Hepatocyte (in vitro differentiated cells): ENCODE measurements around the gene UBQLN3. TPM values are rescaled to one million over a fixed set of nuclear protein-coding genes. Genes with fewer than 3 reads are reported as not detected.

Experiments
- DNase-seq: peaks from one replicate; pipeline ENCODE4 v3.0.0-alpha.2; 2016; ENCODE audit warnings: low spot score
- H2AFZ ChIP-seq: fragments of 200-600 bp; sonication (generic); 2 replicates; pipeline ENCODE4 v1.6.0; 2016; ENCODE audit warnings: antibody characterized with exemption, mild to moderate bottlenecking
- H3K27ac ChIP-seq: fragments of 200-600 bp; sonication (generic); 2 replicates; pipeline ENCODE4 v1.5.1; 2016; ENCODE audit warnings: mild to moderate bottlenecking
- H3K27me3 ChIP-seq: fragments of 200-600 bp; sonication (generic); 2 replicates; pipeline ENCODE4 v1.6.1; 2016
- H3K36me3 ChIP-seq: fragments of 200-600 bp; sonication (generic); replicated peaks from 2 replicates; pipeline ENCODE4 v1.5.1; 2016; ENCODE audit warnings: low read depth; ENCODE audit not compliant: insufficient read depth
- H3K4me1 ChIP-seq: fragments of 200-600 bp; sonication (generic); 2 replicates; pipeline ENCODE4 v1.5.1; 2016; ENCODE audit warnings: mild to moderate bottlenecking, moderate library complexity; ENCODE audit not compliant: insufficient read depth
- H3K4me2 ChIP-seq: fragments of 200-600 bp; sonication (generic); 2 replicates; pipeline ENCODE4 v1.6.0; 2016
- H3K4me3 ChIP-seq: fragments of 200-600 bp; sonication (generic); 2 replicates; pipeline ENCODE4 v1.5.1; 2016; ENCODE audit warnings: mild to moderate bottlenecking
- H3K79me2 ChIP-seq: fragments of 200-600 bp; sonication (generic); 2 replicates; pipeline ENCODE4 v1.6.0; 2017; ENCODE audit warnings: mild to moderate bottlenecking
- H3K9me2 ChIP-seq: fragments of 200-600 bp; sonication (generic); replicated peaks from 2 replicates; pipeline ENCODE4 v1.6.0; 2017; ENCODE audit warnings: mild to moderate bottlenecking; ENCODE audit not compliant: insufficient read depth
- H3K9me3 ChIP-seq: fragments of 200-600 bp; sonication (generic); 2 replicates; pipeline ENCODE4 v1.5.1; 2016; ENCODE audit warnings: low read depth, mild to moderate bottlenecking
- H4K20me1 ChIP-seq: fragments of 200-600 bp; sonication (generic); 2 replicates; pipeline ENCODE4 v1.6.0; 2016; ENCODE audit warnings: mild to moderate bottlenecking; ENCODE audit not compliant: insufficient read depth, poor library complexity, severe bottlenecking
- CTCF ChIP-seq: fragments of 200-600 bp; sonication (generic); IDR thresholded peaks from 2 replicates; pipeline ENCODE4 v1.5.1; 2016; ENCODE audit warnings: antibody characterized with exemption, mild to moderate bottlenecking; ENCODE audit not compliant: poor library complexity
- EZH2 ChIP-seq: fragments of 200-600 bp; sonication (generic); IDR thresholded peaks from 2 replicates; pipeline ENCODE4 v1.6.1; 2016; ENCODE audit warnings: antibody characterized with exemption, mild to moderate bottlenecking, borderline replicate concordance
- EZH2phosphoT487 ChIP-seq: fragments of 200-600 bp; sonication (generic); IDR thresholded peaks from one replicate; pipeline ENCODE4 v1.6.1; 2018; ENCODE audit warnings: antibody characterized with exemption, mild to moderate bottlenecking, low read depth, moderate library complexity; ENCODE audit not compliant: unreplicated experiment, severe bottlenecking
- WGBS: methylation state at CpG from one replicate; pipeline ENCODE4 v1.1.6; 2016; ENCODE audit warnings: low lambda C conversion rate; ENCODE audit errors: missing lambda C conversion rate; 5-methylcytosine and 5-hydroxymethylcytosine counted together
- polyA plus RNA-seq: library from polyadenylated mRNA; unstranded; fragments of >200 nt; fragmentation: Nextera tagmentation; extraction: Ambion mirVana; gene quantifications from 2 replicates; pipeline ENCODE4 v1.2.1, GENCODE V29; 2016
- total RNA-seq: library from RNA; depleted of rRNA; stranded (reverse); fragments of >200 nt; gene quantifications from 2 replicates; pipeline ENCODE4 v1.2.3, GENCODE V29; 2014

UBQLN3 gene
- total and polyA plus RNA-seq, 2 experiments from 2014 or later: 0.50 TPM; not detected in 1

- H3K4me1 ChIP-seq: no peaks in the 10 kb centered on the region
- WGBS: 74% methylated on average over 5 of the region's 5 CpGs
- H3K27ac ChIP-seq: no peak overlapping the region
- no peaks in the 10 kb centered on the region for H3K9me3 ChIP-seq
- no peak for DNase-seq
- H3K36me3 ChIP-seq: no peaks in the 10 kb centered on the region
- no peak overlapping the region for H3K4me2 ChIP-seq
- no peaks in the 10 kb centered on the region for H3K9me2 ChIP-seq
- H3K27me3 ChIP-seq: no peaks in the 10 kb centered on the region
- no peaks in the 10 kb centered on the region for H4K20me1 ChIP-seq
- TF ChIP-seq EZH2phosphoT487: no peak
- no peak for TF ChIP-seq CTCF
- no peak for TF ChIP-seq EZH2
- no peak overlapping the region for H3K4me3 ChIP-seq
- H2AFZ ChIP-seq: no peak overlapping the region
- no peaks in the 10 kb centered on the region for H3K79me2 ChIP-seq
Measured at GRCh38 chr11:5550440-5551095, 40.8 kb upstream of the UBQLN3 start.

- Histone ChIP-seq H2AFZ (no peak within 1 kb of the TSS), H3K9me3 (no peaks in the 10 kb centered on the region), H3K27me3 (no peaks in the 10 kb centered on the region), H3K27ac (no peak within 1 kb of the TSS), H3K4me3 (no peak within 1 kb of the TSS), H4K20me1 (no peaks in the 10 kb centered on the region), H3K9me2 (no peaks in the 10 kb centered on the region), H3K4me1 (no peaks in the 10 kb centered on the region), H3K36me3 (no peaks in the 10 kb centered on the region), H3K79me2 (no peaks in the 10 kb centered on the region), H3K4me2 (no peak within 1 kb of the TSS)
- no peak for DNase-seq
- TF ChIP-seq CTCF (no peak), EZH2phosphoT487 (no peak)
- 59% methylated on average over 1 of the region's 1 CpG for WGBS
Measured at GRCh38 chr11:5548440-5548839, 38.7 kb upstream of the UBQLN3 start, which contains the start of gene OR52H1. TSS of gene OR52H1 (minus strand) at chr11:5548540. CDS start at chr11:5545505, 3,035 bp downstream.

GRCh38 chr11:5547982-5548381 lies 38.2 kb upstream of the UBQLN3 start:
- Histone ChIP-seq H3K9me2 (no peaks in the 10 kb centered on the region), H3K4me2 (no peak overlapping the region), H3K36me3 (no peaks in the 10 kb centered on the region), H3K27me3 (no peaks in the 10 kb centered on the region), H3K4me3 (no peak overlapping the region), H4K20me1 (no peaks in the 10 kb centered on the region), H3K4me1 (no peaks in the 10 kb centered on the region), H3K9me3 (no peaks in the 10 kb centered on the region), H3K27ac (no peak overlapping the region), H2AFZ (no peak overlapping the region), H3K79me2 (no peaks in the 10 kb centered on the region)
- DNase-seq: no peak
- 93% methylated on average over 1 of the region's 1 CpG for WGBS
- TF ChIP-seq EZH2 (no peak), CTCF (no peak), EZH2phosphoT487 (no peak)
